Adrenal gland (tissue), 19 donors: ENCODE measurements around the gene GGA2. TPM values are rescaled to one million over a fixed set of nuclear protein-coding genes. Genes with fewer than 3 reads are reported as not detected.

Source experiments
- DNase-seq, 7 donors: peaks; one replicate each; pipeline ENCODE4 v3.0.0-alpha.2; 2019 to 2020
- H3K27ac ChIP-seq, 5 donors: fragments of 200-600 bp; sonication (generic) in 4 of 5; 1 replicate in 3 of 5; 2 replicates in 2 of 5; pipeline versions ENCODE4 v1.5.1 to v1.8.0; 2016 to 2020; ENCODE audit warnings: mild to moderate bottlenecking in 1 of 5
- H3K27me3 ChIP-seq: fragments of 200-600 bp; 2 replicates; pipeline ENCODE4 v1.8.0; 2021
- H3K36me3 ChIP-seq, 2 donors: fragments of 200-600 bp; replicated peaks in 1 of 2; 1 replicate in 1 of 2; 2 replicates in 1 of 2; pipeline versions ENCODE4 v1.5.1 to v1.8.0; 2018 to 2022
- H3K4me1 ChIP-seq, 2 donors: fragments of 200-600 bp; replicated peaks in 1 of 2; 1 replicate in 1 of 2; 2 replicates in 1 of 2; pipeline versions ENCODE4 v1.5.1 to v1.8.0; 2018 to 2021
- H3K4me3 ChIP-seq, 4 donors: fragments of 200-600 bp; sonication (generic) in 3 of 4; one replicate each; pipeline ENCODE4 v1.5.1; 2016 to 2018
- H3K9me3 ChIP-seq, 3 donors: fragments of 200-600 bp; sonication (generic) in 1 of 3; replicated peaks in 1 of 3; 1 replicate in 2 of 3; 2 replicates in 1 of 3; pipeline versions ENCODE4 v1.5.1 to v1.8.0; 2016 to 2021
- CTCF ChIP-seq, 6 experiments: fragments of 450-650 bp in 4 of 6; fragments of 200-600 bp in 2 of 6; sonication (generic) in 1 of 6; IDR thresholded peaks; 1 replicate in 5 of 6; 2 replicates in 1 of 6; pipeline versions ENCODE4 v1.5.1 to v1.8.0; 2016 to 2021; ENCODE audit warnings: antibody characterized with exemption in 6 of 6, mild to moderate bottlenecking in 2 of 6, moderate library complexity in 1 of 6
- POLR2A ChIP-seq, 2 donors: fragments of 450-650 bp; IDR thresholded peaks; one replicate each; pipeline ENCODE4 v1.6.1; 2017; ENCODE audit warnings: antibody characterized with exemption in 2 of 2, mild to moderate bottlenecking in 2 of 2, moderate library complexity in 1 of 2
- WGBS, 4 donors: extraction: QIAGEN DNeasy Blood & Tissue Kit in 2 of 4; methylation state at CpG; one replicate each; pipeline versions ENCODE4 v1.1.5 to v1.1.7; 2013 to 2017; 5-methylcytosine and 5-hydroxymethylcytosine counted together
- intact Hi-C, 2 donors: fragments of 100-400 bp; cut with DNase I; formaldehyde crosslinking; loops; one replicate each; pipeline versions ENCODE4 v1.14.1 to v1.15.0; 2022 to 2023
- long read RNA-seq, 10 donors: library from polyadenylated mRNA in 3 of 10; unstranded in 2 of 10; stranded (forward) in 1 of 10; transcript quantifications; one replicate each; pipeline ENCODE4 v2.0.0 and lab custom pipeline, GENCODE V29; 2021 to 2026
- polyA plus RNA-seq, 3 donors: library from polyadenylated mRNA; stranded (reverse); fragments of 200-250 nt in 2 of 3; fragments of 350-450 nt in 1 of 3; fragmentation: Illumina TruSeq in 1 of 3; extraction: RNeasy Lipid Tissue Mini Kit (QIAGEN cat#74804) in 1 of 3; gene quantifications; one replicate each; pipeline ENCODE4 v1.2.3, GENCODE V29; 2013 to 2014
- total RNA-seq, 9 donors: library from RNA; depleted of rRNA in 4 of 9; stranded (reverse); fragments of >200 nt in 4 of 9; fragments of 120-200 nt in 1 of 9; fragmentation: NEBNext Ultra II Directional in 1 of 9; extraction: Animal tissue kit (Norgen Biotek cat#: 25700) in 1 of 9; gene quantifications; one replicate each; pipeline versions ENCODE4 v1.1.0 to v1.2.4, GENCODE V29; 2013 to 2023
- donor health status: healthy with polysubstance abuse.
- donor health status: Bipolar disorder and iron deficiency.
- donor health status: DM: yes; HTN: yes; CAD: no.
- donor health status: DM: no; HTN: no; CAD: no.
- donor health status: DM: no; HTN: no; CAD: no.
- donor health status: DM: yes; HTN: yes; CAD: no.

Gene GGA2
- total RNA-seq: 100 to 1,000 TPM in 7 of 9 donors, 10 to 100 TPM in 2; 57.4 to 143 (median 117) TPM
- polyA plus RNA-seq: 100 to 1,000 TPM in 1 of 3 donors, 10 to 100 TPM in 2; 37.7 to 129 (median 66.5) TPM
- long read RNA-seq, donor 1, full-length matches to known transcripts: 17 of 23 reads
- long read RNA-seq, donor 1, partial matches to known transcripts: 6 of 23 reads
- long read RNA-seq, donor 1, other reads (novel, unspliced or antisense): 0 of 23 reads
- long read RNA-seq, donor 2, full-length matches to known transcripts: 19 of 19 reads
- long read RNA-seq, donor 2, partial matches to known transcripts: 0 of 19 reads
- long read RNA-seq, donor 2, other reads (novel, unspliced or antisense): 0 of 19 reads
- long read RNA-seq, donor 3, full-length matches to known transcripts: 12 of 12 reads
- long read RNA-seq, donor 3, partial matches to known transcripts: 0 of 12 reads
- long read RNA-seq, donor 3, other reads (novel, unspliced or antisense): 0 of 12 reads
- long read RNA-seq, donor 4, full-length matches to known transcripts: 9 of 16 reads
- long read RNA-seq, donor 4, partial matches to known transcripts: 3 of 16 reads
- long read RNA-seq, donor 4, other reads (novel, unspliced or antisense): 4 of 16 reads
- long read RNA-seq, donor 5, full-length matches to known transcripts: 149 of 201 reads
- long read RNA-seq, donor 5, partial matches to known transcripts: 14 of 201 reads
- long read RNA-seq, donor 5, other reads (novel, unspliced or antisense): 38 of 201 reads
- long read RNA-seq, donor 6, full-length matches to known transcripts: 3 of 11 reads
- long read RNA-seq, donor 6, partial matches to known transcripts: 2 of 11 reads
- long read RNA-seq, donor 6, other reads (novel, unspliced or antisense): 6 of 11 reads
- long read RNA-seq, donor 7, full-length matches to known transcripts: 6 of 12 reads
- long read RNA-seq, donor 7, partial matches to known transcripts: 6 of 12 reads
- long read RNA-seq, donor 7, other reads (novel, unspliced or antisense): 0 of 12 reads
- long read RNA-seq, donor 8, full-length matches to known transcripts: 30 of 94 reads
- long read RNA-seq, donor 8, partial matches to known transcripts: 64 of 94 reads
- long read RNA-seq, donor 8, other reads (novel, unspliced or antisense): 0 of 94 reads
- long read RNA-seq, donor 9, full-length matches to known transcripts: 14 of 54 reads
- long read RNA-seq, donor 9, partial matches to known transcripts: 40 of 54 reads
- long read RNA-seq, donor 9, other reads (novel, unspliced or antisense): 0 of 54 reads
- long read RNA-seq, donor 10, full-length matches to known transcripts: 9 of 9 reads
- long read RNA-seq, donor 10, partial matches to known transcripts: 0 of 9 reads
- long read RNA-seq, donor 10, other reads (novel, unspliced or antisense): 0 of 9 reads

- TF ChIP-seq POLR2A (IDR thresholded peaks at IDR 0.05) (peak; percentile 85 to 97), CTCF (IDR thresholded peaks at IDR 0.05) (peak in 2 of 6 experiments; percentile 14 to 37)
- peaks cover 18 to 34% of the 10 kb centered on the region in 2 donors for H3K4me1 ChIP-seq
- H3K4me3 ChIP-seq: peak within 1 kb of the TSS; percentile 48 to 95 (median 78)
- H3K9me3 ChIP-seq: no peaks in the 10 kb centered on the region
- H3K36me3 ChIP-seq: no peaks in the 10 kb centered on the region
- DNase-seq: peak; percentile 78 to 92 (median 86)
- peak within 1 kb of the TSS in 4 of 5 donors; percentile 81 to 96 (median 92) for H3K27ac ChIP-seq
- no peaks in the 10 kb centered on the region for H3K27me3 ChIP-seq
- intact Hi-C loops: no loop called here
- WGBS, 4 donors: 0 to 1% (median 1%) methylated on average over 4 to 71 of the region's 71 CpGs
Measured at GRCh38 chr16:23510164-23510914, at the start of gene GGA2. Gene GGA2, minus strand, starts transcription at chr16:23510494. Its CDS starts 83 bp downstream, at chr16:23510411.

- no peak for TF ChIP-seq CTCF (IDR thresholded peaks at IDR 0.05)
- peak in 1 of 2 donors; percentile 21 for TF ChIP-seq POLR2A (IDR thresholded peaks at IDR 0.05)
- intact Hi-C loops: loop anchor here in 1 of 2 donors (10.0 kb wide), 1 partner anchor 53 kb away; no protein-coding TSS in a partner anchor
- peaks cover 9 to 32% of the 10 kb centered on the region in 2 donors for H3K4me1 ChIP-seq
- no peaks in the 10 kb centered on the region for H3K27me3 ChIP-seq
- peak in 5 of 7 donors; percentile 38 to 72 (median 52) for DNase-seq
- H3K27ac ChIP-seq: peak overlapping the region; percentile 65 to 95 (median 85)
- peaks cover 0 to 38% of the 10 kb centered on the region in 2 donors for H3K36me3 ChIP-seq
- 1 to 9% (median 4%) methylated on average over 3 to 60 of the region's 60 CpGs for WGBS, 4 donors
- H3K9me3 ChIP-seq: no peaks in the 10 kb centered on the region
- H3K4me3 ChIP-seq: peak overlapping the region; percentile 25 to 83 (median 73)
Measured at GRCh38 chr16:23557779-23558702, 47.7 kb upstream of the GGA2 start.
